NT2/D1 (cell line): Measurements from ENCODE around the gene KRT76.

Source experiments
- SUZ12 ChIP-seq: IDR thresholded peaks from 2 replicates; pipeline ENCODE4 v1.6.1; 2011; ENCODE audit not compliant: insufficient read length, insufficient read depth; ENCODE audit errors: extremely low read depth
- YY1 ChIP-seq: IDR thresholded peaks from 2 replicates; pipeline ENCODE4 v1.6.1; 2011; ENCODE audit not compliant: insufficient read length, insufficient read depth

DNA sequence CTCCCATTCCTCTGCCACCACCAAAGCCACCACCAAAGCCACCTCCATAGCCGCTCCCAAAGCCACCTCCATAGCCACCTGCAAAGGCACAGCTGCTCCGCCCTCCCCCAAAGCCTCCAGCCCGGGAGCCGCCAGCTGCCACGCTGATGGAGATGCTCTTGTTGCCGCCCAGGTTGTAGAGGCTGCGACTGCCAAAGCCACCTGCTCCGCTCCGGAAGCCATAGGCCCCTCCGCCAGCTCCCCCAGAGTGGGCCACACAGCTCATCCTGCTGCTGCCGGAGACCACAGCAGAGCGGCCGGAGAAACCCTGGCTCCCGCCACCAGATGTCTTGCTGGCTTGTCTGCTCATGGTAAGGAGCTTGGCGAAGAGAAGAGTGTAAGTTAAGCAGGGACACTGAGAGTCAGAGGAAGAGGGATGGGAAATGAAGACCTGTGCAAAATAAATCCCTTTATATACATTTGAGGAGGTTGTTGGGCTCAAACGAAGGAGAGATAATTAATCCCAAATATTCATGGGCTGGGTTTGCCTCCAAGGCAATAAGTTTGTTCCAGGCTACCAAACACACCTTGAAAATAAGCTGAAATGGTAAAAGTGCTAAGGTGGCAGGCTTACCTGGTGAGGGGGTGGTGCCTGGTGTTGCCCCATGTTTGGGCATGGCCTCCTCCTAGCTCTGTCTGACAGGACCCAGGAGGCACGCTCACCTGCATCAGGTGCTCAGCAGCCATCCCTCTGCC, 18.7 kb upstream of the KRT76 start, which contains the start of gene KRT3:
- TF ChIP-seq SUZ12 (no peak), YY1 (no peak)
